ENCODE results near the gene IL22RA2.

DNA sequence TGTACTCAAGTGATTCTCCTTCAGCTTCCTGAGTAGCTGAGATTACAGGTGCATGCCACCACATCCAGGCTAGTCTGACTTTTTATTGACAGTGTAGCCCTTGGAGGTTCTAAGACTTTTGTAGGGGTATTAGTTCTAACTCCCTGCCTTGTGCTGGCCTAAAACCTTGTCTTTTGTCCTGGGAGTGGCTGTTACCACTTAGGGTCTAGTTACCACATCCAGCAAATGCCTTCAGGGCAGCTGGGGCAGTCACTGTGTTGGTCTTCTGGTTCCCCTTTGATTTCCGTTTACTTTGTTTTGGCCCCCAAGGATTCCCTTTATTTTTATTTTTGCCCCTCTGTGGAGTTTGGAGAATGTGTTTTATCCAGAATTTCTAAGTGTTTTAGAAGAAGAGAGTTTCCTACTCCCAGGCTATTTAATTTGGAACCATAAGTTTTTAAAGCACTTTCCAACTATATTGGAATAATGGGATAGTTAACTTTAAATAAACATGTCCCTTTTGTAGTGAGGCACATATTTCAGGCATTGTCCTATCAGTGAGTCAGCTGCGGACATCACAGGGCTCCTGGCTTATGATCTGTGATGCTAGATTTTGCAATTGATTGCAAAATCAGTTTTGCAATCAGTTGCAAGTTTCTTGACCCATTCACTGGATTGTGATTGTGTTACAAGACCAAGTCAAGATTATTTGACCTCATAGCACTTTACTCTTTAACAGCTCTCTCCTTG, 25.0 kb downstream of the IL22RA2 start:
- TF ChIP-seq, protein P1, sequence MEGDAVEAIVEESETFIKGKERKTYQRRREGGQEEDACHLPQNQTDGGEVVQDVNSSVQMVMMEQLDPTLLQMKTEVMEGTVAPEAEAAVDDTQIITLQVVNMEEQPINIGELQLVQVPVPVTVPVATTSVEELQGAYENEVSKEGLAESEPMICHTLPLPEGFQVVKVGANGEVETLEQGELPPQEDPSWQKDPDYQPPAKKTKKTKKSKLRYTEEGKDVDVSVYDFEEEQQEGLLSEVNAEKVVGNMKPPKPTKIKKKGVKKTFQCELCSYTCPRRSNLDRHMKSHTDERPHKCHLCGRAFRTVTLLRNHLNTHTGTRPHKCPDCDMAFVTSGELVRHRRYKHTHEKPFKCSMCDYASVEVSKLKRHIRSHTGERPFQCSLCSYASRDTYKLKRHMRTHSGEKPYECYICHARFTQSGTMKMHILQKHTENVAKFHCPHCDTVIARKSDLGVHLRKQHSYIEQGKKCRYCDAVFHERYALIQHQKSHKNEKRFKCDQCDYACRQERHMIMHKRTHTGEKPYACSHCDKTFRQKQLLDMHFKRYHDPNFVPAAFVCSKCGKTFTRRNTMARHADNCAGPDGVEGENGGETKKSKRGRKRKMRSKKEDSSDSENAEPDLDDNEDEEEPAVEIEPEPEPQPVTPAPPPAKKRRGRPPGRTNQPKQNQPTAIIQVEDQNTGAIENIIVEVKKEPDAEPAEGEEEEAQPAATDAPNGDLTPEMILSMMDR (IDR thresholded peaks at IDR 0.05): no peak
- no peak for TF ChIP-seq POLR2A (IDR thresholded peaks at IDR 0.05)
